Bronchus fibroblast of lung (primary cell): ENCODE measurements around the gene CYP26C1. TPM values are rescaled to one million over a fixed set of nuclear protein-coding genes. Genes with fewer than 3 reads are reported as not detected.

Experiments
- total RNA-seq: library from RNA; depleted of rRNA; stranded (reverse); fragments of >200 nt; gene quantifications from 2 replicates; pipeline ENCODE4 v1.2.3, GENCODE V29; 2015

CYP26C1 gene
- total RNA-seq: 0.17 TPM in 1 of 2 replicates, not detected in the other

DNA sequence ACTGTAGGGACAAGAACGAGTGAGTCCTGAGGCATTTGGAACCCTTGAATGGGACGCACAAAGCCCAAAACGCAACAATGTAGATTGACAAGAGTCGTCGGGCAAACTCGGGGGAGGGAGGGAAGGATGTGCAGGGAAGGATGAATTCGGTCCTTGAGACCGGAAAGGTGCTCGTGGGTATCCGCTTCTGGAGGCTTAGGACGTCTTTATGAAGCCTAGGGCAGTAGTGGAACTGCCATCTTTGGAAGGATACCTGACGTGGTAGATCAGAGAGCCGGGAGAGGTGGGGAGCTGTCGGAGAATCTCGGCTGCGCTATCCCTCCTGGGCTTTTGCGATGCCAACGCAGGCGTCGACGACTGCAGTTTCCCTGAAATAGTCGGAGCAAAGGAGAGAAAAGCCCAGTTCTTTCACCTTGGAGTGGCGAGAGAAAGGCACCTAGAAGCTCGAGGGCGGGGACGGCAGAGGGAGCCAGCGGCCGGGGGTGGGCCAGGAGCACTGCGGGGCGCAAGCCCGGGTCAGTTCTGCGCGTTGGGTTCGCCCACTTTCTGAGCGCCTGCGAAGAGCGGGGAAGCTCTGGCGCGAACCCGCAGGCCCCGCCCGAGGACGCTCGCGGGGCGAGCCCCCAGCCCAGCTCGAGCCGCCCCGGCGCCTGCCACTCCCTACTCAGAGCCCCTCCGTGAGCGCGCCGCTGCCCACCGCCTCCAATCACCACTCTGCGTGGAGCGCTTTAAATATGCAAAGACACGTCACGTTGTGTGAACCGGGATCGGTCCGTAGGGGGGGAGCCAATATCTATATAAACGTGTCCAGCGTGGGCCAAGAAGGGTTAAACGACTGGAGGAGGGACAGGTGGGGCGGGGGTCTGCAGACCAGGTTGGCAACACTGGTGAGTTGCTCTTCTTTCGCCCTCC lies at the start of gene CYP26C1:
Gene CYP26C1 (plus strand): TSS at position 824 of the 912 bp plus-strand sequence. CDS start 466 bp downstream, outside the sequence.

GRCh38 chr10:93073539-93074146 lies 13.0 kb downstream of the CYP26C1 start, which contains the start of gene CYP26A1:
Gene CYP26A1, plus strand, starts transcription at chr10:93073893. Its CDS starts 42 bp downstream, at chr10:93073935.

Other genes starting within 250 kb of the CYP26C1 start
- gene EXOC6, start 212.3 kb upstream of the CYP26C1 start, total RNA-seq: 3.7 and 5.9 TPM in 2 replicates
- not detected in 2 replicates for gene CYP26A1, start 13.1 kb downstream of the CYP26C1 start, total RNA-seq